MG63 (cell line): ENCODE measurements around the gene HOXC11. TPM values are rescaled to one million over a fixed set of nuclear protein-coding genes. Genes with fewer than 3 reads are reported as not detected.

Source experiments
- total RNA-seq: library from RNA; depleted of rRNA; stranded (reverse); fragments of >200 nt; shearing (Covaris generic); gene quantifications from 2 replicates; pipeline ENCODE4 v1.2.3, GENCODE V29; 2014; ENCODE audit warnings: low replicate concordance; rRNA removed

HOXC11 gene
- total RNA-seq, 1 experiment from 2014 or later = 1.3 TPM

Other genes starting within 250 kb of the HOXC11 start
- 35.7 and 42.4 TPM in 2 replicates for gene CALCOCO1, start 245.7 kb upstream of the HOXC11 start, total RNA-seq
- gene CISTR, start 221.1 kb upstream of the HOXC11 start, total RNA-seq = not detected in 2 replicates
- gene HOXC13, start 34.3 kb upstream of the HOXC11 start, total RNA-seq = 1.7 and 5.1 TPM in 2 replicates
- gene HOXC12, start 18.2 kb upstream of the HOXC11 start, total RNA-seq = 1.5 and 1.9 TPM in 2 replicates
- gene HOTAIR, start 1.8 kb downstream of the HOXC11 start, total RNA-seq = 4.2 and 4.5 TPM in 2 replicates
- gene HOXC10, start 12.0 kb downstream of the HOXC11 start, total RNA-seq = 19.8 and 27.4 TPM in 2 replicates
- 1.9 and 7.9 TPM in 2 replicates for gene HOXC9, start 27.0 kb downstream of the HOXC11 start, total RNA-seq
- 0.10 and 0.13 TPM in 2 replicates for gene HOXC8, start 35.9 kb downstream of the HOXC11 start, total RNA-seq
- 4.9 and 5.3 TPM in 2 replicates for gene HOXC6, start 55.3 kb downstream of the HOXC11 start, total RNA-seq
- gene HOXC5, start 59.9 kb downstream of the HOXC11 start, total RNA-seq = not detected in 2 replicates
- 2.3 and 5.2 TPM in 2 replicates for gene HOXC4, start 80.7 kb downstream of the HOXC11 start, total RNA-seq
- gene SMUG1, start 215.9 kb downstream of the HOXC11 start, total RNA-seq = 33.1 and 48.3 TPM in 2 replicates